ENCODE data around the gene ME3.

- TF ChIP-seq CTCF (IDR thresholded peaks at IDR 0.05) (no peak), POLR2A (IDR thresholded peaks at IDR 0.05) (no peak)
Observed at GRCh38 chr11:86696451-86696850, 24.0 kb upstream of the ME3 start.

Data from right lobe of liver (tissue), 4 donors.